ENCODE results near the gene SLC31A1.

- TF ChIP-seq CTCF (IDR thresholded peaks at IDR 0.05) (no peak), POLR2A (IDR thresholded peaks at IDR 0.05) (no peak)
Measured at GRCh38 chr9:113183956-113184488, 37.3 kb upstream of the SLC31A1 start.

All from Peyer's patch (tissue), 4 donors.